Immature natural killer cell (primary cell): ENCODE results near the gene ZFP69B. TPM values are rescaled to one million over a fixed set of nuclear protein-coding genes. Genes with fewer than 3 reads are reported as not detected.

Experiments
- DNase-seq, 3 donors: peaks; one replicate each; pipeline ENCODE4 v3.0.0; 2022; ENCODE audit warnings: mixed read lengths in 1 of 3
- H3K27ac Mint-ChIP-seq, 6 donors: one replicate each; pipeline ENCODE4 v1.8.0; 2020; ENCODE audit warnings: mixed read lengths in 6 of 6, mild to moderate bottlenecking in 5 of 6, inconsistent platforms in 4 of 6, moderate library complexity in 3 of 6
- H3K27me3 Mint-ChIP-seq, 3 donors: one replicate each; pipeline ENCODE4 v1.8.0; 2020 to 2021; ENCODE audit warnings: low read depth in 3 of 3, mild to moderate bottlenecking in 3 of 3, mixed read lengths in 3 of 3, moderate library complexity in 3 of 3, inconsistent platforms in 1 of 3
- H3K36me3 Mint-ChIP-seq, 3 donors: one replicate each; pipeline ENCODE4 v1.8.0; 2020; ENCODE audit warnings: mixed read lengths in 3 of 3, inconsistent platforms in 2 of 3, mild to moderate bottlenecking in 2 of 3
- H3K4me1 Mint-ChIP-seq, 2 donors: one replicate each; pipeline ENCODE4 v1.8.0; 2020; ENCODE audit warnings: inconsistent platforms in 2 of 2, mild to moderate bottlenecking in 2 of 2, mixed read lengths in 2 of 2, moderate library complexity in 1 of 2
- H3K4me3 Mint-ChIP-seq, 5 donors: one replicate each; pipeline ENCODE4 v1.8.0; 2020; ENCODE audit warnings: mild to moderate bottlenecking in 5 of 5, mixed read lengths in 5 of 5, inconsistent platforms in 3 of 5, moderate library complexity in 3 of 5
- H3K9me3 Mint-ChIP-seq, 6 donors: one replicate each; pipeline ENCODE4 v1.8.0; 2020; ENCODE audit warnings: mild to moderate bottlenecking in 6 of 6, mixed read lengths in 6 of 6, inconsistent platforms in 4 of 6, moderate library complexity in 3 of 6
- polyA plus RNA-seq, 3 donors: library from polyadenylated mRNA; unstranded; fragments of 300-500 nt; fragmentation: Illumina TruSeq; gene quantifications; one replicate each; pipeline ENCODE4 v1.2.3, GENCODE V29; 2021

ZFP69B gene
- polyA plus RNA-seq, 3 donors from 2014 or later: 0.92 to 1.3 TPM; not detected in 1

GRCh38 chr1:40508375-40509341 is 58.4 kb downstream of the ZFP69B start, which contains the start of gene EXO5:
Gene EXO5 (plus strand): TSS chr1:40508767. CDS start chr1:40514545, 5,778 bp downstream.
- H3K9me3 Mint-ChIP-seq: peaks cover 7 to 40% (median 20%) of the 10 kb centered on the region in 6 donors
- peak within 1 kb of the TSS; percentile 86 to 94 (median 93) for H3K4me3 Mint-ChIP-seq
- DNase-seq: peak; percentile 75 to 79 (median 77)
- H3K36me3 Mint-ChIP-seq: peaks cover 21 to 39% (median 35%) of the 10 kb centered on the region in 3 donors
- H3K27ac Mint-ChIP-seq: peak within 1 kb of the TSS; percentile 75 to 94 (median 90)
- peaks cover 0 to 14% (median 3%) of the 10 kb centered on the region in 3 donors for H3K27me3 Mint-ChIP-seq
- peaks cover 18 to 34% of the 10 kb centered on the region in 2 donors for H3K4me1 Mint-ChIP-seq

Other genes starting within 250 kb of the ZFP69B start
- not detected for gene TMCO2, start 202.5 kb upstream of the ZFP69B start, polyA plus RNA-seq
- gene ZMPSTE24, start 192.2 kb upstream of the ZFP69B start, polyA plus RNA-seq: 10 to 100 TPM; 34.3 to 47.6 (median 41.0) TPM
- gene COL9A2, start 133.2 kb upstream of the ZFP69B start, polyA plus RNA-seq: 1 to 10 TPM in 2 of 3 donors, not detected in 1; 1.8 to 2.2 TPM
- gene SMAP2, start 76.7 kb upstream of the ZFP69B start, polyA plus RNA-seq: 100 to 1,000 TPM; 166 to 280 (median 170) TPM
- 1 to 10 TPM; 6.3 to 7.4 (median 6.4) TPM for gene ZFP69, start 26.8 kb downstream of the ZFP69B start, polyA plus RNA-seq
- gene EXO5, start 58.3 kb downstream of the ZFP69B start, polyA plus RNA-seq: 10 to 100 TPM in 1 of 3 donors, 1 to 10 TPM in 2; 3.9 to 11.0 (median 5.0) TPM
- gene ZNF684, start 81.2 kb downstream of the ZFP69B start, polyA plus RNA-seq: 1 to 10 TPM; 4.3 to 7.2 (median 5.4) TPM
- 1 to 10 TPM in 2 of 3 donors, under 1 TPM in 1; 0.31 to 1.7 (median 1.3) TPM for gene RIMS3, start 215.2 kb downstream of the ZFP69B start, polyA plus RNA-seq
- gene NFYC, start 241.2 kb downstream of the ZFP69B start, polyA plus RNA-seq: 10 to 100 TPM; 33.8 to 66.0 (median 53.4) TPM